IPS DF 6.9 (cell line): ENCODE results near the gene ZDHHC8.

Experiments
- DNase-seq: peaks from one replicate; pipeline ENCODE4 v3.0.0-alpha.2; 2013; ENCODE audit warnings: low read depth, low spot score
- H3K27ac ChIP-seq: one replicate; pipeline ENCODE4 v1.5.1; 2013; ENCODE audit warnings: low read length, control low read depth
- H3K27me3 ChIP-seq: 2 replicates; pipeline ENCODE4 v1.6.1; 2013; ENCODE audit warnings: mild to moderate bottlenecking, low read length; ENCODE audit not compliant: control insufficient read depth, insufficient read depth
- H3K36me3 ChIP-seq: 2 replicates; pipeline ENCODE4 v1.6.1; 2013; ENCODE audit warnings: low read length; ENCODE audit not compliant: control insufficient read depth, insufficient read depth
- H3K4me1 ChIP-seq: 2 replicates; pipeline ENCODE4 v1.6.1; 2013; ENCODE audit warnings: low read length; ENCODE audit not compliant: control insufficient read depth, insufficient read depth
- H3K4me3 ChIP-seq: 2 replicates; pipeline ENCODE4 v1.5.1; 2013; ENCODE audit warnings: mild to moderate bottlenecking, low read length
- H3K9me3 ChIP-seq: 2 replicates; pipeline ENCODE4 v1.6.1; 2013; ENCODE audit warnings: low read length, inconsistent platforms; ENCODE audit not compliant: control insufficient read depth, insufficient read depth
- WGBS: extraction: QIAGEN DNeasy Blood & Tissue Kit; methylation state at CpG from one replicate; pipeline ENCODE4 v1.1.7; 2013; ENCODE audit warnings: mixed read lengths, missing lambda C conversion rate; ENCODE audit not compliant: insufficient read length, insufficient coverage; 5-methylcytosine and 5-hydroxymethylcytosine counted together

Gene ZDHHC8

GRCh38 chr22:20176421-20177085, 44.9 kb downstream of the ZDHHC8 start:
- Histone ChIP-seq H3K9me3 (no peaks in the 10 kb centered on the region), H3K36me3 (no peaks in the 10 kb centered on the region), H3K4me3 (no peak overlapping the region), H3K27me3 (no peaks in the 10 kb centered on the region), H3K27ac (no peak overlapping the region), H3K4me1 (no peaks in the 10 kb centered on the region; the same call in 1 of the 2 replicates)
- DNase-seq: no peak
- WGBS: no CpG with 5 or more reads among the region's 17 CpGs

GRCh38 chr22:20177217-20177911, 45.8 kb downstream of the ZDHHC8 start:
- no peak for DNase-seq
- H3K4me3 ChIP-seq: no peak overlapping the region
- no CpG with 5 or more reads among the region's 21 CpGs for WGBS
- H3K27ac ChIP-seq: no peak overlapping the region
- H3K36me3 ChIP-seq: no peaks in the 10 kb centered on the region
- no peaks in the 10 kb centered on the region for H3K27me3 ChIP-seq
- no peaks in the 10 kb centered on the region for H3K9me3 ChIP-seq
- no peaks in the 10 kb centered on the region; the same call in 1 of the 2 replicates for H3K4me1 ChIP-seq

GRCh38 chr22:20178075-20178914, 46.7 kb downstream of the ZDHHC8 start:
- Histone ChIP-seq H3K27me3 (no peaks in the 10 kb centered on the region), H3K4me3 (no peak overlapping the region), H3K9me3 (no peaks in the 10 kb centered on the region), H3K4me1 (no peaks in the 10 kb centered on the region; the same call in 1 of the 2 replicates), H3K36me3 (no peaks in the 10 kb centered on the region), H3K27ac (no peak overlapping the region)
- no CpG with 5 or more reads among the region's 29 CpGs for WGBS
- DNase-seq: no peak

- H3K4me1 ChIP-seq: no peaks in the 10 kb centered on the region; the same call in 1 of the 2 replicates
- H3K27ac ChIP-seq: no peak overlapping the region
- no peaks in the 10 kb centered on the region for H3K27me3 ChIP-seq
- no peaks in the 10 kb centered on the region for H3K9me3 ChIP-seq
- H3K36me3 ChIP-seq: no peaks in the 10 kb centered on the region
- no CpG with 5 or more reads among the region's 10 CpGs for WGBS
- DNase-seq: no peak
- no peak overlapping the region for H3K4me3 ChIP-seq
Observed at GRCh38 chr22:20178915-20179227, 47.3 kb downstream of the ZDHHC8 start.

GRCh38 chr22:20179455-20180244, 48.0 kb downstream of the ZDHHC8 start:
- Histone ChIP-seq H3K9me3 (no peaks in the 10 kb centered on the region), H3K4me1 (no peaks in the 10 kb centered on the region; the same call in 1 of the 2 replicates), H3K36me3 (no peaks in the 10 kb centered on the region), H3K4me3 (no peak overlapping the region), H3K27ac (no peak overlapping the region), H3K27me3 (no peaks in the 10 kb centered on the region)
- DNase-seq: no peak
- WGBS: no CpG with 5 or more reads among the region's 27 CpGs

- H3K27ac ChIP-seq: no peak overlapping the region
- no peaks in the 10 kb centered on the region for H3K36me3 ChIP-seq
- no peaks in the 10 kb centered on the region; the same call in 1 of the 2 replicates for H3K4me1 ChIP-seq
- no peak for DNase-seq
- no peaks in the 10 kb centered on the region for H3K27me3 ChIP-seq
- H3K4me3 ChIP-seq: no peak overlapping the region
- no peaks in the 10 kb centered on the region for H3K9me3 ChIP-seq
- WGBS: no CpG with 5 or more reads among the region's 13 CpGs
Observed at GRCh38 chr22:20180245-20180630, 48.6 kb downstream of the ZDHHC8 start.

GRCh38 chr22:20180640-20181039, 49.0 kb downstream of the ZDHHC8 start:
- Histone ChIP-seq H3K4me3 (no peak overlapping the region), H3K27me3 (no peaks in the 10 kb centered on the region), H3K9me3 (no peaks in the 10 kb centered on the region), H3K36me3 (no peaks in the 10 kb centered on the region), H3K27ac (no peak overlapping the region), H3K4me1 (no peaks in the 10 kb centered on the region; the same call in 1 of the 2 replicates)
- DNase-seq: no peak
- WGBS: no CpG with 5 or more reads among the region's 8 CpGs

- H3K36me3 ChIP-seq: no peaks in the 10 kb centered on the region
- no peaks in the 10 kb centered on the region; the same call in 1 of the 2 replicates for H3K4me1 ChIP-seq
- no peaks in the 10 kb centered on the region for H3K9me3 ChIP-seq
- H3K4me3 ChIP-seq: no peak overlapping the region
- H3K27ac ChIP-seq: no peak overlapping the region
- no peaks in the 10 kb centered on the region for H3K27me3 ChIP-seq
- no CpG with 5 or more reads among the region's 17 CpGs for WGBS
- no peak for DNase-seq
Observed at GRCh38 chr22:20181194-20181883, 49.7 kb downstream of the ZDHHC8 start.

- no peak for DNase-seq
- no peaks in the 10 kb centered on the region for H3K27me3 ChIP-seq
Observed at GRCh38 chr22:20181884-20182236, 50.3 kb downstream of the ZDHHC8 start.

More at GRCh38 chr22:20181884-20182236, 50.3 kb downstream of the ZDHHC8 start:
- no CpG with 5 or more reads among the region's 18 CpGs for WGBS
- Histone ChIP-seq H3K4me3 (no peak overlapping the region), H3K36me3 (no peaks in the 10 kb centered on the region), H3K27ac (no peak overlapping the region), H3K9me3 (no peaks in the 10 kb centered on the region), H3K4me1 (no peaks in the 10 kb centered on the region; the same call in 1 of the 2 replicates)
